Stimulated activated CD8-positive, alpha-beta memory T cell treated with anti-CD3 and anti-CD28 coated beads, Interleukin-2, amount 100 ng/mL, for 48 hours (primary cell): ENCODE measurements around the gene OCRL.

Experiments
- DNase-seq, 2 donors: peaks; one replicate each; pipeline ENCODE4 v3.0.0-alpha.2; 2020; ENCODE audit warnings: low read depth in 2 of 2

OCRL gene

DNA sequence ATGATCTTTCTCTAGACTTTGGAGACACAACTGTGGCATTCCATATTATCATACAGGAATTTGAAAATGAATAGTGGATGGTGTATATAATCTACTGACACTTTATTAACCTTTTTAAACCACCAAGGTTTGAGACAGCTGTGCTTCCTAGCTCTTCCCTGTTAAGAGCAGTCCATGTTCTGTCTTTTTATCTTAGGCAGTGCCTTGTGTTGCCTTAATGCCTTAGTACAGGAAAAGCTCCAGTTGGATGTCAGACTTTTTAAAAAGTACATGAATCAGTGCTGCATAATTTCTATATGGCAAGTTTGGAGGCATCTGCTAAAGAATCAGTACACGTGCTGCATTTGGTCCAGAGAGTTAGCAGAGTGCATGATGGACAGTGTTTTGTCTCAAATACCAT lies 45.1 kb downstream of the OCRL start:
- no peak for DNase-seq

GRCh38 chrX:129585691-129586090 lies 45.6 kb downstream of the OCRL start:
- DNase-seq, result no peak

- no peak for DNase-seq
Observed at GRCh38 chrX:129586446-129586845, 46.4 kb downstream of the OCRL start.

GRCh38 chrX:129590596-129590995 lies 50.5 kb downstream of the OCRL start:
- DNase-seq, result no peak

DNA sequence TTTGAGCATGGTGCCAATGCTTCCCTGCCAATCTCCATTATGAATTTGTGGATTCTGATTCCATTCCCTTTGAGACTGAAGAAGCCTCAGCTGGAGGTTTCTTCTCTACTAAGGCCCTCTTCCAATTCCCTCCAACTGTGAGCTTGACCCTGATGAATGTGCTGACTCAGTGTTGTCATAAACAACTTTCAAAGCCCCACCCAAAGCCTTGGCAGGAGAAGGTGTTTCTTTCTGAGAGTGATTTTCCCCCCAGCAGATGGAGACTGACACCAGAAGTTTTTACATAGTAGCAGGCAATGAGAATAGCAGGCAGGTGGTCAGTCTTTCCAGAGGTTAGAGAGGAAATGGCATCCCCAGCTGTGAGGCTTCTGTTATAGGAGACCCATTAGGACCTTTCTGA lies 53.1 kb downstream of the OCRL start:
- no peak for DNase-seq

DNA sequence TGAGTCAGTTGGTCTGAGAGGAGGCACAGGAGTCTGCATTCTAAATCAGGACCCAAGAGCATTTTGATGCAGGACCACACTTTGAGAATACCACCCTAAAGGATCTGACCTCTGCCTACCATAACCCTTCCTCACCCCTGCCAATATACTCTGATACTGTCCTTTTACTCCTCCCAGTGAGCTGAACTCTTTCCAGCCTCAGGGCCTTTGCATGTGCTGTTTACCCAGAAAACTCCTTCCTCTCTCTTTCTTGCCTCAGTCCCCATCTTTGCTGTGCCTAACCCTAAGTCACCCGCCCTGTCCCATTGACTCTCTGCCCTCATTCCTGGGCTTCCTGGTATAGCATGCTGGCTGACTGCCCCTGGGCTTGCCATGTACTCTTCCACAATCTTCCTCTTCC lies 54.7 kb downstream of the OCRL start:
- DNase-seq, result no peak

GRCh38 chrX:129596077-129596476 lies 56.0 kb downstream of the OCRL start:
- DNase-seq, result no peak

- no peak for DNase-seq
Observed at GRCh38 chrX:129597905-129598304, 57.8 kb downstream of the OCRL start.

DNA sequence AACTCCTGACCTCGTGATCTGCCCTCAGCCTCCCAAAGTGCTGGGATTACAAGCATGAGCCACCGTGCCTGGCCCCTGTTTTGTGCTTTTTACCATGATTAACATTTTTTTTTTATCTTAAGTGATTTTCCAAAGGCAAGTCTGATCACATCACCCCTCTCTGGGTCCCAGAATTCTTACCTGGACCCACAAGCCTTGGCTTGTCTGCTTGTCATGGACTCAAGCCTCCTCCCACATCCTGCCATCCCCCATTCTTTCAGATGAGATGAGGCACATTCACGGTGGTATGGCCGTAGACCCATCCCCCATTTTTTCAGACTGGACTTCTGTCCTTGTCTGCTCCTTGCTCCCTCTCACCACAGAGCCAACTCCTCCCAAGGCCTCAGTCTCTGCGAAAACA lies 59.4 kb downstream of the OCRL start:
- no peak for DNase-seq

- DNase-seq, result no peak
Observed at GRCh38 chrX:129599996-129600395, 59.9 kb downstream of the OCRL start.

DNA sequence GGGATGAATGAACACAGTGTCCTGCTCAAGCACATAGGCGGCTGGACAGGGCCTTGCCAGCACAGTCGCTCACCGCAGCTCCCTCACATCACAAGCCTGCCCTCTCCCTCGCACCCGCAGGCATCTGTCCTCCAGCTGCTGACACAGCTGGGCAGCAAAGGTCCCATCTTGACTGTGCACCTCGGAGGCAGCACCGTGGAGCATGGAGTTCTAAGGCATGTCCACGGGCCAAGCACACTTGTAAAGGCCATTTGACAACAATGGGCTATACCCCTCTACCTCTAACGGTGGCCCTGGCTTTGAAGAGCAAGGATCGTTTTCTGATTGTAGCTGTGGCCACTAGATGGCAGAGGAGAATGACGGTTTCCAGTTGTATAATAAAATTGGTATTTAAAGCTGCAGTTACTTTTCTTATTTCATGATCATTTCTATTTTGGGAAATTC lies 60.9 kb downstream of the OCRL start:
- no peak for DNase-seq

- DNase-seq, result peak; percentile 16 to 20
Observed at GRCh38 chrX:129606918-129607317, 66.9 kb downstream of the OCRL start.

DNA sequence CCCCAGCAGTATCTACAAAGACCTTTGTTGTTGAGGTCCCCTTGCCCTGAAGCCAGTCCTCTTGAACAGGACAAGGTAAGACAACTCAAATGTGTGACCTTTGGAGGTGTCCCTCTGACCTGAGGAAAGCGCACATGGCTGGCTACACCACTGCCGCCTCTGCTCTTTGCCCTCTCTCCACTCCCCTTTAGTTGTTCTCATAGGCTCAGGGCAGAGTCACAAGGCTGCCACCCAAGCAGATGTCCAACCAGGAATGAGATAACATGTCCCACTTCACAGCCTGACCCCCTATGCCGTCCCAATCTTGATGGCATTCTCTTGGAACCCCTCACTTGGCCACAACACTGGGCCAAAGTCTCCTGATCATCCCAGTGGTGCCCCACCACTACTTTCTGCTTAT lies 68.4 kb downstream of the OCRL start:
- no peak for DNase-seq

DNA sequence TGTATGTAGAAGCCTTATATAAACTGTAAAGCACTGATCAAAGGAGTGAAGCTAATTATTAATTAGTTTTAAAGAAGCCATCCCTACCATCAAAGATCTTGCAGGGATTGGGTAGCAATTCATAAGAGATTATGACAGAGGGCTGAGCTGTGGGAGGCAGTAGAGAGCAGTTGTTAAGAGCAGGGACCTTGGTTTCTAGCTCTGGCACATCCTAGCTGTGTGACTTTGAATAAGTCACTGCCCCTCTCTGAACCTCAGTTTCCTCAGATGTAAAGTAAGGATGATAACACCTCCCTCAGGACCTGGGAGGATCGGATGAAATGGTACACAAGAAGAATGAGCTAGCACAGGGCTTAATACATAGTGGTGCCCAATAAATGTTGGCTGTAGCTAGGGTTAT lies 69.3 kb downstream of the OCRL start:
- no peak for DNase-seq

GRCh38 chrX:129612396-129612795 lies 72.3 kb downstream of the OCRL start:
- no peak for DNase-seq

DNA sequence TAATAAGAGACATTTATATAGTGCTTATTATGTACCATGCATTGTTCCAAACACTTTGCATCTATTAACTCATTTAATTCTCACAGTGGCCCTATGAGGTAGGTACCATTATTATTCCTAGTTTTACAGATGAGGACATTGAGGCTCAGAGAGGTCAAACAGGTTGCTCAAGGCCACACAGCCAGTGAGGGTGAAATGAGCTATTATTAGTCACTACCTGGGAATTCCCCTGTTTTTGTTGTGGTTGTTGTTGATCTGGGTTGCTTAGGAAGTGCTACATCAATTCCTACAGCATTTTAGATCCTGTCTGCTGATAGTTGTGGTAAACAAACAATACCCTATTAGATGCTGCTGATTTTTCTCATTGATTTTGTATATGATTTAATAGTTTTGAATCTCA lies 73.5 kb downstream of the OCRL start:
- no peak for DNase-seq

- DNase-seq, result no peak
Observed at GRCh38 chrX:129614481-129615255, 74.6 kb downstream of the OCRL start.

GRCh38 chrX:129617420-129617819 lies 77.4 kb downstream of the OCRL start:
- DNase-seq, result no peak

DNA sequence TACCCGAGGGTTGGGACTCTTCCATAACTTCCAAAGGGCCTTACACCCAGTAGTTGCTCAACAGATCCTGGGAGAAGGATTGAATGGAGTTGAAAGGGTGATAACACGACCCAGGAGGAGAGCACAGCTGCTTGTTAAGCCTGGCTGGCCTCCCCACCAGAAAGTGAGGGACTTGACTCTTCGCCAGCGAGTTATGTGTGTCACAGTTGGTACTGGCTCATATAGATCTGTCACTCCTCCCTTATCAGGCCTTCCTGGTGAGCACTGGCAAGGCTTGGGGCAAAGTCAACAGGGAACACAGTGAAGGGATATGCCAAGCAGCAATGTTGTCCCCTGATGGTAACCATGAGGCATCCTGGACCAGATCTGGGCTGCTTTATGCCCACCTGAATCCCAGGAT lies 78.9 kb downstream of the OCRL start:
- no peak for DNase-seq

GRCh38 chrX:129622757-129623301 lies 82.8 kb downstream of the OCRL start:
- DNase-seq, result no peak

- no peak for DNase-seq
Observed at GRCh38 chrX:129626026-129626425, 86.0 kb downstream of the OCRL start.

DNA sequence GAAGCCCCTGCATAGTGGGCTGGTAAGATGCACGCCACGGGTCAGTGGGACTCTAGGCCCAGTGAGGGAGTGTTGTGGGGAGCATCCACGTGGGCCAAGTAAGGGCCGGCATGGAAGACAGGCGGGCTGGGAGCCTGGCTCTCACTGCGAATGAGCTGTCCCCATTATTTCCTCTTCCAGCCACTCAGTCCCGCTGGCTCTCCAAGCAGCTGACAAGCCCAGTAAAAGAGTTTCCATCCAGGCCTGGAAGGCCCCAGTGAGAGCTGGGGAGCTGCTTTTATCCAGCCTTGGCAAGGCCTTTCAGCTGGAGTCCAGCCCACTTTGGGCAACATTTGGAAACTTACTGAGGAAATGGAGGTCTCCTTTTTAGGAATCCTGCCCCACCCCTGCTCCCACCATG lies 89.8 kb downstream of the OCRL start:
- DNase-seq, result no peak

GRCh38 chrX:129631849-129632248 lies 91.8 kb downstream of the OCRL start:
- DNase-seq, result no peak

GRCh38 chrX:129632443-129632842 lies 92.4 kb downstream of the OCRL start:
- no peak for DNase-seq
